Measurements from ENCODE around the gene OR9G1. TPM values are rescaled to one million over a fixed set of nuclear protein-coding genes. Genes with fewer than 3 reads are reported as not detected.

Gene OR9G1
- polyA plus RNA-seq, 6 donors from 2014 or later = not detected

DNA sequence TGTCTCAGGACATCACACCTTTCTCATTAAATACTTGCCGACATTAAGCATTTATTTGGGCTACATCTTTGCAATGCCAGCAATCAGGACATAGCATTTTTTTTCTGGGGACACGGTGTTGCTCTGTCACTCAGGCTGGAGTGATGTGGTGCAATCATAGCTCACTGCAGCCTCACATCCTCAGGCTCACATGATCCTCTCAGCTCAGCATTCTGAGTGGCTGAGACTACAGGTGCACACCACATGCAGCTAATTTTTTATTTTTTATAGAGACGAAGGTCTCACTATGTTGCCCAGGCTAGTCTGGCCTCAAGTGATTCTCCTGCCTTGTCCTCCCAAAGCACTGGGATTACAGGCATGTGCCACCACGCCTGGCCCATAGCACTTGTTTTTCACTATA lies 21.6 kb downstream of the OR9G1 start:
- Mint-ChIP-seq H3K27ac (no peak overlapping the region), H3K9me3 (peaks cover 1 to 11% (median 4%) of the 10 kb centered on the region in 7 donors), H3K4me1 (no peaks in the 10 kb centered on the region), H3K36me3 (no peaks in the 10 kb centered on the region), H3K4me3 (no peak overlapping the region), H3K27me3 (no peaks in the 10 kb centered on the region)
- ATAC-seq (ENCODE audit: low read depth in 2 of 2) (no peak), DNase-seq (no peak)

DNA sequence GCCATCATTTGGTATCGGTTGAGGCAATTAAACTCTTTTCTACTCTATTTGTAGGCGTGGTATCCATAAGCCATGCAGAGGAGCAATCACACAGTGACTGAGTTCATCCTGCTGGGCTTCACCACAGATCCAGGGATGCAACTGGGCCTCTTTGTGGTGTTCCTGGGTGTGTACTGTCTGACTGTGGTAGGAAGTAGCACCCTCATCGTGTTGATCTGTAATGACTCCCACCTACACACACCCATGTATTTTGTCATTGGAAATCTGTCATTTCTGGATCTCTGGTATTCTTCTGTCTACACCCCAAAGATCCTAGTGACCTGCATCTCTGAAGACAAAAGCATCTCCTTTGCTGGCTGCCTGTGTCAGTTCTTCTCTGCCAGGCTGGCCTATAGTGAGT lies 41.2 kb downstream of the OR9G1 start:
- Mint-ChIP-seq H3K36me3 (no peaks in the 10 kb centered on the region), H3K4me1 (no peaks in the 10 kb centered on the region), H3K4me3 (no peak overlapping the region), H3K27me3 (no peaks in the 10 kb centered on the region), H3K9me3 (peaks cover 0 to 11% (median 6%) of the 10 kb centered on the region in 7 donors), H3K27ac (no peak overlapping the region)
- DNase-seq (no peak), ATAC-seq (ENCODE audit: low read depth in 2 of 2) (no peak)

- Mint-ChIP-seq H3K27ac (no peak overlapping the region), H3K9me3 (peaks cover 0 to 11% (median 6%) of the 10 kb centered on the region in 7 donors), H3K27me3 (no peaks in the 10 kb centered on the region), H3K4me1 (no peaks in the 10 kb centered on the region), H3K36me3 (no peaks in the 10 kb centered on the region), H3K4me3 (no peak overlapping the region)
- no peak for DNase-seq
- ATAC-seq (ENCODE audit: low read depth in 2 of 2) = no peak
These were observed 42.0 kb downstream of the OR9G1 start for GRCh38 chr11:56740886-56741285.

DNA sequence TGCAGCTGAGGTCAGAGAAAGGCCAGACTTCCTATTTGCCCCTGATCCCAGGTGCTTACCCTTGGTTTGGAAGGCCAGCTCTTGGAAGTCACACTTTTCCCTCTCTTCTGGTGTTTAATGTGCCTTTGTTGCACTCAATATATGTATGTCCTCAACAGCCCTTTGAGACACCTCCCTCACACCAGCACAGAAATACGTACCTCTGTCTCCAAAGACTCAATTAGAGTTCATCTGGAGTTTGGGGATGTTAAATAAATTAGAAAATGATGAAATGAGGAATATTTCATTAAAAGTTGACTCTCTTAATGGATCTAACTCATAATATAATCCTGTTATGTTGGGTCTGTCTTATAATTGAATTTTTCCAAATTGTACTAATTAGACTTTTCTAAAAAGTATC lies 49.7 kb downstream of the OR9G1 start, which contains the start of gene OR9G4:
Gene OR9G4 (minus strand): TSS at position 101 of the 400 bp plus-strand sequence. CDS start 4,931 bp downstream, outside the sequence.
- ATAC-seq (ENCODE audit: low read depth in 2 of 2) (no peak), DNase-seq (no peak)
- peaks cover 2 to 17% (median 7%) of the 10 kb centered on the region in 7 donors for H3K9me3 Mint-ChIP-seq
- no peaks in the 10 kb centered on the region for H3K27me3 Mint-ChIP-seq
- H3K27ac Mint-ChIP-seq = peak within 1 kb of the TSS in 1 of 6 donors; percentile 9
- H3K4me3 Mint-ChIP-seq = no peak within 1 kb of the TSS
- no peaks in the 10 kb centered on the region for H3K36me3 Mint-ChIP-seq
- H3K4me1 Mint-ChIP-seq = no peaks in the 10 kb centered on the region

DNA sequence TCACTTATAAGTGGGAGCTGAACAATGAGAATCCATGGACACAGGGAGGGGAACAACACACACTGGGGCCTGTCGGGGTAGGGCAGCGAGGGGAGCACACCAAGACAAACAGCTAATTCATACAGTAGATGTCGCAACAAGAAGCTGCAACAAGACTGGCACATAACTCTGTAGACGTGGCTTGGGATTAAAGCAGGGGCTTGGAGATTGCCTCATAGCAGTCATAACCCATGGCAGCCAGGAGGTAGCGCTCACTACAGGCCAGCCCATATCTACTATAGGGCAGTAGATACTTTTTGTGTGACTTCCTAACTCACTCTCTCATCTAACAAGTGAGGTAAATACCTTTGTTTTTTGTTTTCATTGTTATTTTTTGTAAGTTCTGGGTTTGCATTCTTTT lies 51.3 kb downstream of the OR9G1 start:
- H3K4me1 Mint-ChIP-seq = no peaks in the 10 kb centered on the region
- H3K27ac Mint-ChIP-seq = no peak overlapping the region

DNA sequence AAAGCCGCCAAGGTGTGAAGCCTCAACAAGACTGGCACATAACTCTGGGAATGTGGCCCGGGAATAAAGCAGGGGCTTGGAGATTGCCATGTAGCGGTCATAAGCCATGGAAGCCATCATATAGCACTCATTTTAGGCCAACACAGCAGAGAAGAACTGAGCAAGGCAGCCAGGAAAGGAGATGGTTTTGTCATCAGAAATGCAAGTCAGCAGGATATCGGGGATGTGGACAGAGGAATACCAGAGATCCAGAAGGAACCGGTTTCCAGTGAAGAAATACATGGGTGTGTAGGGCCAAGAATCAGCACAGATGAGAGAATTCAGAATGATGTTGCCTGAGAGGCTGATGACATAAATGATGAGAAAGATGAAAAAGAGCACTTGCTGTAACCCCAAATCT lies 52.6 kb downstream of the OR9G1 start:
- Mint-ChIP-seq H3K4me1 (no peaks in the 10 kb centered on the region), H3K9me3 (peaks cover 2 to 17% (median 8%) of the 10 kb centered on the region in 7 donors), H3K36me3 (no peaks in the 10 kb centered on the region), H3K27me3 (no peaks in the 10 kb centered on the region), H3K27ac (no peak overlapping the region), H3K4me3 (no peak overlapping the region)
- DNase-seq = no peak
- ATAC-seq (ENCODE audit: low read depth in 2 of 2) = no peak

More for the DNA sequence above, 51.3 kb downstream of the OR9G1 start:
- H3K36me3 Mint-ChIP-seq = no peaks in the 10 kb centered on the region
- no peak overlapping the region for H3K4me3 Mint-ChIP-seq
- peaks cover 2 to 17% (median 7%) of the 10 kb centered on the region in 7 donors for H3K9me3 Mint-ChIP-seq
- no peaks in the 10 kb centered on the region for H3K27me3 Mint-ChIP-seq
- no peak for DNase-seq
- no peak for ATAC-seq (ENCODE audit: low read depth in 2 of 2)

Other genes with a start within 250 kb of the OR9G1 start
- gene OR5M3, start 225.7 kb upstream of the OR9G1 start, polyA plus RNA-seq (ENCODE audit: low read depth in 6 of 6) = not detected
- not detected for gene OR5M8, start 207.7 kb upstream of the OR9G1 start, polyA plus RNA-seq (ENCODE audit: low read depth in 6 of 6)
- not detected for gene OR5M11, start 155.8 kb upstream of the OR9G1 start, polyA plus RNA-seq (ENCODE audit: low read depth in 6 of 6)
- not detected for gene OR5M10, start 121.4 kb upstream of the OR9G1 start, polyA plus RNA-seq (ENCODE audit: low read depth in 6 of 6)
- not detected for gene OR5M1, start 84.2 kb upstream of the OR9G1 start, polyA plus RNA-seq (ENCODE audit: low read depth in 6 of 6)
- gene OR5AP2, start 56.7 kb upstream of the OR9G1 start, polyA plus RNA-seq (ENCODE audit: low read depth in 6 of 6) = not detected
- not detected for gene OR5AR1, start 35.4 kb upstream of the OR9G1 start, polyA plus RNA-seq (ENCODE audit: low read depth in 6 of 6)
- gene OR9G4, start 49.6 kb downstream of the OR9G1 start, polyA plus RNA-seq (ENCODE audit: low read depth in 6 of 6) = not detected